H1 (cell line): ENCODE results near the gene RASEF. TPM values are rescaled to one million over a fixed set of nuclear protein-coding genes. Genes with fewer than 3 reads are reported as not detected.

ENCODE experiments used
- ASH2L ChIP-seq: fragments of 200-600, 300-600 bp; sonication (generic); IDR thresholded peaks from one replicate; pipeline ENCODE4 v1.7.1; 2017; ENCODE audit warnings: low read length
- EGR1 ChIP-seq: IDR thresholded peaks from 2 replicates; pipeline ENCODE4 v1.6.1; 2011; ENCODE audit warnings: low read depth, low read length, borderline replicate concordance
- FOSL1 ChIP-seq: IDR thresholded peaks from 2 replicates; pipeline ENCODE4 v1.6.1; 2011; ENCODE audit warnings: mild to moderate bottlenecking, low read depth, low read length, moderate library complexity; ENCODE audit not compliant: insufficient read depth
- HDAC6 ChIP-seq: IDR thresholded peaks from one replicate; pipeline ENCODE4 v1.7.1; 2012; ENCODE audit warnings: low read depth, mild to moderate bottlenecking, inconsistent platforms, low read length, moderate library complexity
- NANOG ChIP-seq: IDR thresholded peaks from 2 replicates; pipeline ENCODE4 v1.6.1; 2011; ENCODE audit warnings: low read length, low read depth, mild to moderate bottlenecking, inconsistent platforms; ENCODE audit not compliant: insufficient read depth, poor library complexity, severe bottlenecking
- polyA plus RNA-seq, 7 experiments: library from polyadenylated mRNA; depleted of rRNA in 3 of 7; stranded (reverse) in 5 of 7; unstranded in 2 of 7; fragments of >200 nt in 5 of 7; fragments of 200-250 nt in 2 of 7; gene quantifications; 1 replicate in 5 of 7; 2 replicates in 1 of 7; 4 replicates in 1 of 7; pipeline versions ENCODE4 v1.2.1 to v1.2.3, GENCODE V29; 2011 to 2013; ENCODE audit warnings: missing spikeins in 2 of 7, mixed read lengths in 2 of 7
- total RNA-seq: library from RNA; stranded (reverse); fragmentation: NEBNext Ultra II Directional; extraction: Animal tissue kit (Norgen Biotek cat#: 25700); gene quantifications from 2 replicates; pipeline ENCODE4 v1.2.1, GENCODE V29; 2021

Gene RASEF
- total and polyA plus RNA-seq, 2 of the 8 experiments (the other 6 are each of a cell fraction or from before 2014, with no cell fraction given): 1.1 to 4.6 TPM

- no peak for TF ChIP-seq NANOG
- TF ChIP-seq EGR1: no peak
- no peak for TF ChIP-seq FOSL1
- no peak for TF ChIP-seq HDAC6
- no peak for TF ChIP-seq ASH2L
- TF ChIP-seq, all 59 proteins: peak for 0
These were observed 50.6 kb downstream of the RASEF start (continued) for GRCh38 chr9:83012168-83012921.
